Fibroblast of gingiva (primary cell): ENCODE data around the gene CLSTN2.

Experiments
- DNase-seq: peaks from one replicate; pipeline ENCODE4 v3.0.0-alpha.2; 2011; ENCODE audit warnings: low read depth

The CLSTN2 gene

GRCh38 chr3:140007081-140007480, 72.1 kb downstream of the CLSTN2 start:
- DNase-seq, result no peak

GRCh38 chr3:140007911-140008869, 73.2 kb downstream of the CLSTN2 start:
- no peak for DNase-seq

- no peak for DNase-seq
These were observed 75.4 kb downstream of the CLSTN2 start for GRCh38 chr3:140010391-140010790.

GRCh38 chr3:140011086-140011485, 76.1 kb downstream of the CLSTN2 start:
- no peak for DNase-seq

GRCh38 chr3:140011611-140012277, 76.8 kb downstream of the CLSTN2 start:
- no peak for DNase-seq

GRCh38 chr3:140013220-140013619, 78.2 kb downstream of the CLSTN2 start:
- DNase-seq, result no peak

- DNase-seq, result no peak
These were observed 80.0 kb downstream of the CLSTN2 start for GRCh38 chr3:140014831-140015495.

DNA sequence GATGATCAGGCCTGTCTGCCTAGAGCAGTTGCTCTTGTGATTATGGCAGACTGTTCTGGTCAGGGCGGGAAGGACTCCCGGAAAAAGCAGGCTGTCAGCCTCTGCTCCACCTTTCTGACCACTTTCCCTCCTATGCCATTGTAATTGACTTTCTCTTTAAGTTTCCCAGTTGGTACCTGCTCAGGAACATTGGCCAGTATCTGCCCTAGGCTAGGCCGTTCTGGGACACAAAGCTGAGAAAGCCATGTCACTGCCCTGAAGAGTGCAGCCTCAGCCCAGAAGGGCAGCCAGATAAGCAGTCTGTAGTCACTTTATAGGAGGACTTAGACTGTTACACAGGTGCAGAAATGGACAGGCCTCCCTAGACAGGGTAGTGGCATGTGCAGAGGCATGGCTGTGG, 80.8 kb downstream of the CLSTN2 start:
- no peak for DNase-seq

GRCh38 chr3:140018556-140018955, 83.6 kb downstream of the CLSTN2 start:
- DNase-seq, result no peak

- no peak for DNase-seq
These were observed 85.0 kb downstream of the CLSTN2 start for GRCh38 chr3:140019946-140020345.

DNA sequence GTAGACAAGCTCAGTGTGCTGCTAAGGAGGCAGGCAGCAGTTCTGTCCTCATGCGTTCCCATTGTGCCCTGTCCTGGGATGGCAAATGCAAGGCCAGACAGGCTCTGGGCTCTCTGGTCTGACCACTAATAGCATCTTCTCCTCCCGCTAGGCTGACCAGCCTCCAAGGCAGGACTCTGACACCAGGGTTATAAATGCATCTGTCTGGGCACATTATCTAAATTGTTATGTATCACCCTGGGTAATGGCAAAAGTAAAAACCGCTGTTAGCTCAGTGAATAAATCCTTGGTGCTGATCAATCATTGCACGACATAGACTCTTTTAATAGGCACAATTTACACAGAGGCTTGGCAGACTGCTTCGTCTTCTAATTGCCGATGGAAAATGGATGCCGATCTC, 85.6 kb downstream of the CLSTN2 start:
- no peak for DNase-seq

GRCh38 chr3:140021269-140021668, 86.3 kb downstream of the CLSTN2 start:
- no peak for DNase-seq

- no peak for DNase-seq
These were observed 87.2 kb downstream of the CLSTN2 start for GRCh38 chr3:140022066-140022770.

- DNase-seq, result no peak
These were observed 88.9 kb downstream of the CLSTN2 start for GRCh38 chr3:140023616-140024530.

DNA sequence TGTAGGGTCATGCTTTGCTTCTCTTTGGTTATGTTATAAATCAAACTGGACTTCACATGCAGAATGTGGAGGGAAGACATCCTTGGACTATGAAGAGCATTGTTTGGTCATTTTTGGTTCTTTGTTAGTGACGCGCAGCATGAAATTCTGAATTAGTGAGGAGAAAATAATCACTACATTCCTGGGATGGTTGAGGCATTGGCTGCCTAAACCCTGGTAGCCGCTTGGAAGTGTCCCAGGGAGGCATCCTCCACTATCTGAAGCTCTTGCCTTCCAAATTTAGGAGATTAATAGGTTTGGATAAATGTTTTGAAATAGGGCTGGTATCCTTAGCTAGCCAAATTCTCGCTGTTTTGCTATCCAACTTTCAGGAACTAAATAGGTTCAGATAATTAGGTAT, 96.2 kb downstream of the CLSTN2 start:
- no peak for DNase-seq

DNA sequence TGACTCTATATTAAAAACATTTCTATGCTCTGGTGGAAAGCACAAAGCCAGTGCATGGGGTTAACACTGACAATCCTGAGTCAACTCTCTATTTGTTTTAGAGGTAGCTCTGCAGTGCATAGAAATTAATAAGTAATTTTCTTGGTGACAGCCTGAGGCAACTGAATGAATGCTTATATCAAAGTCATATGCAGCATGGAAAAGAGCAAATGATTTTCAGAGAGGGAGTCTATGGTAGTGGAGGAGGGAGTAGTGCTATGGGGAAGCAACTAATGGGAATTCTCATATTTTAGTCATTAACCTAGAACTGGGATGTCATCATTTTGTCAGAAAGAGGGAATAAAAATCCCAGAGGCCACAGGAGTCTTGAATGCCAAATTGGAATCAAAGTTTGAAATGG, 99.1 kb downstream of the CLSTN2 start:
- no peak for DNase-seq

DNA sequence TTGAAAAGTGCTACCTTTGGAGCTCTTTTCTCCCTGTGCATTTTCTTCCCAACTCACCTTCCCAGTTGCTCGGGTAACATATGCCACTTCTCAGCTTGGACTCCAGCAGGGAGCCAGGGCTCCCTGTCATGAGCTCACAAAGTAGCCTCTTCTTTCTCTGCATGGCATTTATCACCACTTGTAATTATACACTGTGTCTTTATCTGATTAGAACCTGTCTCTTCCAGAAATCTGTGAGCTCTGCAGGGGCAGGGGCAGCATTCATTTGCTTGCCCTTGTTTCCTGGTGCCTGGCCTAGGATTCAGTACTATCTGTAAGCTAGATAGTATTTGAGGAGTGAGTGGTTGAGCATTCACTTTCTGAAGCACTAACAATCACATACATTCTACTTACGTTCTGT, 100.9 kb downstream of the CLSTN2 start:
- no peak for DNase-seq

DNA sequence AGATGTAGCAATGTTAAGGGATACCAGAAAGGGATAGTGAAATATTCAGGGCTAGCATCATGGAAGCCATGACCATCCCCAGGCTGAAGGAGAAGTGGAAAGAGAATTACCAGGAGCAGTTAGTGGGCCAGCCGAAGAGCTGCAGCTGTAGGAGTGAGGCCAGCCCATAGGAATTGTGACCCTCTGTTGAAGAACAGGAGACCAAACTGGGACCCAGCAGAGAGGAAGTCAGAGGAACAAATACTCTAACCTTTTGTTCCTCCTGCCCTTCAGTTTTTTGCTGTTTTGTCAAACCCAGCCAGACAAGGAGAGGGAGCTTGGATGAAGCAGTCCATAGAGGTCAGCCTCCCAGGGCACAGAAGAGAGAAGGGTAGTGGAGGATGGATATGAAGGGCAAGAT, 115.4 kb downstream of the CLSTN2 start:
- no peak for DNase-seq

DNA sequence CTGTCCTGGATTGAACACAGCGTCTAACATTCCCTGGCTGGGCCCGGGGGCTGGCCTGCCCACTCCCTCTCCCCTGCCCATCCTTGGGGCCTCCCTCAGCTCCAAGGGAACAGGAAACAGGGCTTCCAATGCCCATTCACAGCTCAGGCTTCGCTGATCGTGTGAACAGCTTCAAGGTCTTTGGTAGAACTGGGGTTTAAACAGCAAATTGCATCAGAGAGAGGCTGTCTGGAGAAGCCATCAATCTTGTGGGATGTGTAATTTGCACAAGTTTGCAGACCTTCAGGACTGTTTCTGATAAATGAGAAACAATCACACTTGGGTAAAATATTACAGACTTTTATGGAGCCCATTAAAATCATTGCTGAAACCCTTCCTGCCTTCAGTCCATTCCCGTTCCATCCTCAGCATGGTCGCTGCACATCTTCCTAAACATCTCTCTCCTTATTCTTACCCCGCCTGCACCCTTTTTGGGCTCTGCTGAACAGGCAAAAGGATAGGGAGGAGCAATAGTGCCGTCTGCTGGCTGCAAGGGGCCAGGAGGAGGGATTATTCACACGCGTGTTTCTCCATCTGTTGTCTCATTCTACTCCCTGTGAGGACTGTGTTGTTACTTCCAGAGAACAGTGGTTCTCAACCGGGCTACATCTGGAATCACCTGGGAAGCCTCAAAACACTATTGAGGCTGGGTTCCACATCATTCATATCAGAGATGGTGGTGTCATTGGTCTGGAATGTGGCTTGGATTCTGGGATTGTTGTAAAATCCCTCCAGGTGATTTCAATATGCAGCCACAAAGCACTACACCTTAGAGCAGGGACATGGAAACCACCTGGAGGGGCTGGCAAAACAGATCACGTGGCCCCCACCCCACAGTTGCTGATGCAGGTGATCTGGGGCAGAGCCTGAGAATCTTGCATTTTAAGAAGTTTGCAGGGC, 116.3 kb downstream of the CLSTN2 start:
- no peak for DNase-seq
